T-helper 2 cell treated with Interferon-gamma antibody and Interleukin-4, amounts not matched to agents 100 ng/mL and 5 ng/mL, for 36 hours (primary cell): Measurements from ENCODE around the gene MAD1L1. TPM values are rescaled to one million over a fixed set of nuclear protein-coding genes. Genes with fewer than 3 reads are reported as not detected.

Experiments used
- intact Hi-C: fragments of 100-400 bp; cut with micrococcal nuclease; formaldehyde crosslinking; loops from one replicate; pipeline ENCODE4 v1.15.1; 2023
- total RNA-seq: library from RNA; stranded (reverse); gene quantifications from 2 replicates; pipeline ENCODE4 v1.2.3, GENCODE V29; 2022

MAD1L1 gene
- total RNA-seq, 1 donor from 2014 or later: 130 TPM

- intact Hi-C loops: no loop called here
Observed at GRCh38 chr7:2108071-2108455, 124.7 kb downstream of the MAD1L1 start.

GRCh38 chr7:2107386-2108070, 125.2 kb downstream of the MAD1L1 start:
- intact Hi-C loops: no loop called here

- intact Hi-C loops: no loop called here
Observed at GRCh38 chr7:2106924-2107323, 125.8 kb downstream of the MAD1L1 start.

- intact Hi-C loops: no loop called here
Observed at GRCh38 chr7:2106440-2106839, 126.3 kb downstream of the MAD1L1 start.

- intact Hi-C loops: no loop called here
Observed at GRCh38 chr7:2105917-2106316, 126.8 kb downstream of the MAD1L1 start.

GRCh38 chr7:2105280-2105679, 127.5 kb downstream of the MAD1L1 start:
- intact Hi-C loops: no loop called here

GRCh38 chr7:2104716-2105115, 128.0 kb downstream of the MAD1L1 start:
- intact Hi-C loops: no loop called here

- intact Hi-C loops: no loop called here
Observed at GRCh38 chr7:2104107-2104710, 128.5 kb downstream of the MAD1L1 start.

- intact Hi-C loops: no loop called here
Observed at GRCh38 chr7:2103071-2103898, 129.5 kb downstream of the MAD1L1 start.

- intact Hi-C loops: no loop called here
Observed at GRCh38 chr7:2102375-2102723, 130.4 kb downstream of the MAD1L1 start.

GRCh38 chr7:2101630-2102374, 130.9 kb downstream of the MAD1L1 start:
- intact Hi-C loops: no loop called here

GRCh38 chr7:2100278-2101208, 132.2 kb downstream of the MAD1L1 start:
- intact Hi-C loops: no loop called here

- intact Hi-C loops: no loop called here
Observed at GRCh38 chr7:2099048-2099957, 133.4 kb downstream of the MAD1L1 start.

- intact Hi-C loops: no loop called here
Observed at GRCh38 chr7:2098496-2098895, 134.2 kb downstream of the MAD1L1 start.

- intact Hi-C loops: no loop called here
Observed at GRCh38 chr7:2098056-2098455, 134.7 kb downstream of the MAD1L1 start.

- intact Hi-C loops: no loop called here
Observed at GRCh38 chr7:2097492-2097891, 135.3 kb downstream of the MAD1L1 start.

GRCh38 chr7:2096692-2097387, 135.9 kb downstream of the MAD1L1 start:
- intact Hi-C loops: no loop called here

- intact Hi-C loops: no loop called here
Observed at GRCh38 chr7:2095436-2095835, 137.3 kb downstream of the MAD1L1 start.

GRCh38 chr7:2094454-2095045, 138.2 kb downstream of the MAD1L1 start:
- intact Hi-C loops: no loop called here
